B cell (primary cell): ENCODE results near the gene GPR137B. TPM values are rescaled to one million over a fixed set of nuclear protein-coding genes. Genes with fewer than 3 reads are reported as not detected.

Experiments
- ATAC-seq: fragments of 200-7000 bp; cut with Tn5 transposase; one replicate; pipeline ENCODE4 v1.10.0; 2021; ENCODE audit warnings: low read depth, mild to moderate bottlenecking, moderate number of reproducible peaks, moderate library complexity
- CTCF ChIA-PET: fragments of 350-600 bp; sonication (Branson Sonifier 250); formaldehyde crosslinking; loops from one replicate; lab custom pipeline; 2021; ENCODE audit warnings: antibody characterized with exemption, inconsistent platforms; lab: Charles Lee
- POLR2A ChIA-PET: fragments of 350-600 bp; sonication (Branson Sonifier 250); formaldehyde crosslinking; loops from one replicate; lab custom pipeline; 2021; ENCODE audit warnings: antibody characterized with exemption; lab: Charles Lee
- DNase-seq: peaks from one replicate; pipeline ENCODE4 v3.0.0; 2013
- H2AFZ ChIP-seq: 2 replicates; pipeline ENCODE4 v1.6.1; 2012; ENCODE audit warnings: mild to moderate bottlenecking, low read depth, low read length; ENCODE audit not compliant: insufficient read depth, poor library complexity, severe bottlenecking
- H3K27ac ChIP-seq, 2 donors: 1 replicate in 1 of 2; 2 replicates in 1 of 2; pipeline ENCODE4 v1.5.1; 2012 to 2013; ENCODE audit warnings: low read length in 2 of 2, mild to moderate bottlenecking in 2 of 2, moderate library complexity in 1 of 2
- H3K27me3 ChIP-seq, 4 experiments: fragments of 200-600 bp in 1 of 4; sonication (generic) in 1 of 4; replicated peaks in 1 of 4; 1 replicate in 2 of 4; 2 replicates in 2 of 4; pipeline versions ENCODE4 v1.6.1 to v1.7.0; 2013 to 2016; ENCODE audit warnings: low read length in 3 of 4, mild to moderate bottlenecking in 2 of 4, mixed read lengths in 1 of 4, moderate library complexity in 1 of 4; ENCODE audit not compliant: insufficient read depth in 4 of 4, control insufficient read depth in 3 of 4; ENCODE audit errors: control extremely low read depth in 1 of 4
- H3K36me3 ChIP-seq, 2 experiments: replicated peaks in 1 of 2; 1 replicate in 1 of 2; 2 replicates in 1 of 2; pipeline versions ENCODE4 v1.6.1 to v1.7.1; 2013; ENCODE audit warnings: low read length in 1 of 2; ENCODE audit not compliant: insufficient read depth in 2 of 2, control insufficient read depth in 1 of 2; ENCODE audit errors: control extremely low read depth in 1 of 2, extremely low read depth in 1 of 2
- H3K4me1 ChIP-seq, 2 donors: fragments of 200-600 bp in 1 of 2; sonication (generic) in 1 of 2; 1 replicate in 1 of 2; 2 replicates in 1 of 2; pipeline versions ENCODE4 v1.5.1 to v1.6.1; 2013 to 2017; ENCODE audit warnings: low read length in 2 of 2; ENCODE audit not compliant: control insufficient read depth in 2 of 2, insufficient read depth in 2 of 2
- H3K4me2 ChIP-seq: replicated peaks from 2 replicates; pipeline ENCODE3; 2012; ENCODE audit warnings: mild to moderate bottlenecking, low read depth, low read length; ENCODE audit not compliant: poor library complexity, severe bottlenecking
- H3K4me3 ChIP-seq, 5 experiments: fragments of 200-600 bp in 1 of 5; sonication (generic) in 1 of 5; 1 replicate in 3 of 5; 2 replicates in 2 of 5; pipeline versions ENCODE4 v1.5.1 to v1.7.0; 2011 to 2016; ENCODE audit warnings: low read length in 4 of 5, mild to moderate bottlenecking in 4 of 5, low read depth in 2 of 5, control low read depth in 1 of 5, moderate library complexity in 1 of 5; ENCODE audit not compliant: insufficient read depth in 1 of 5; ENCODE audit errors: control extremely low read depth in 1 of 5, extremely low read depth in 1 of 5
- H3K79me2 ChIP-seq: fragments of 200-600 bp; sonication (generic); one replicate; pipeline ENCODE4 v1.6.0; 2016; ENCODE audit warnings: low read length; ENCODE audit not compliant: control insufficient read depth, insufficient read depth
- H3K9ac ChIP-seq: fragments of 200-600 bp; sonication (generic); 2 replicates; pipeline ENCODE4 v1.6.1; 2017; ENCODE audit warnings: mild to moderate bottlenecking, low read length, moderate library complexity
- H3K9me3 ChIP-seq, 3 donors: one replicate each; pipeline versions ENCODE4 v1.6.1 to v1.7.1; 2013; ENCODE audit warnings: low read length in 2 of 3; ENCODE audit not compliant: control insufficient read depth in 2 of 3, insufficient read depth in 1 of 3; ENCODE audit errors: control extremely low read depth in 1 of 3
- H4K20me1 ChIP-seq: 2 replicates; pipeline ENCODE4 v1.6.0; 2012; ENCODE audit warnings: mild to moderate bottlenecking, low read length; ENCODE audit not compliant: insufficient read depth, control insufficient read depth, poor library complexity, severe bottlenecking
- H3K27ac Mint-ChIP-seq: one replicate; pipeline ENCODE4 v1.8.0; 2021; ENCODE audit warnings: mixed read lengths
- H3K27me3 Mint-ChIP-seq: one replicate; pipeline ENCODE4 v1.8.0; 2021; ENCODE audit warnings: mixed read lengths
- H3K4me1 Mint-ChIP-seq: one replicate; pipeline ENCODE4 v1.8.0; 2021; ENCODE audit warnings: mixed read lengths
- H3K4me3 Mint-ChIP-seq: one replicate; pipeline ENCODE4 v1.8.0; 2021; ENCODE audit warnings: mixed read lengths
- H3K9me3 Mint-ChIP-seq: one replicate; pipeline ENCODE4 v1.8.0; 2022; ENCODE audit warnings: mixed read lengths; ENCODE audit not compliant: insufficient read depth
- CTCF ChIP-seq: fragments of 200-600 bp; IDR thresholded peaks from one replicate; pipeline ENCODE4 v1.8.0; 2022; ENCODE audit warnings: antibody characterized with exemption, mild to moderate bottlenecking
- EZH2 ChIP-seq: IDR thresholded peaks from 2 replicates; pipeline ENCODE4 v1.6.1; 2012; ENCODE audit warnings: borderline replicate concordance, low read depth, mild to moderate bottlenecking, moderate library complexity, low read length; ENCODE audit not compliant: insufficient read depth, poor library complexity, severe bottlenecking
- WGBS: methylation state at CpG from one replicate; pipeline ENCODE4 v1.1.5; 2013; ENCODE audit warnings: missing lambda C conversion rate; ENCODE audit not compliant: insufficient coverage; 5-methylcytosine and 5-hydroxymethylcytosine counted together
- intact Hi-C: fragments of 100-400 bp; cut with micrococcal nuclease; formaldehyde crosslinking; loops from one replicate; pipeline ENCODE4 v1.10.0; 2022
- polyA plus RNA-seq: library from polyadenylated mRNA; depleted of rRNA; stranded (reverse); fragments of >200 nt; gene quantifications from 2 replicates; pipeline ENCODE4 v1.2.3, GENCODE V29; 2012
- total RNA-seq, 2 donors: library from RNA; stranded (reverse); fragments of 120-200 nt in 1 of 2; gene quantifications; 1 replicate in 1 of 2; 2 replicates in 1 of 2; pipeline versions ENCODE4 v1.2.3 to v1.2.4, GENCODE V29; 2013 to 2022

The GPR137B gene
- total and polyA plus RNA-seq, 2 donors (not counting 1 experiment from before 2014, with no cell fraction given), result 1.5 to 11.8 TPM

- CTCF ChIA-PET, result no interaction called here
Measured at GRCh38 chr1:236173174-236173767, 30.9 kb downstream of the GPR137B start.

More at GRCh38 chr1:236173174-236173767, 30.9 kb downstream of the GPR137B start:
- no peak for DNase-seq
- POLR2A ChIA-PET, result no interaction called here
- no peaks in the 10 kb centered on the region for H4K20me1 ChIP-seq
- Mint-ChIP-seq H3K4me1 (peaks cover 12% of the 10 kb centered on the region), H3K27me3 (no peaks in the 10 kb centered on the region), H3K9me3 (peaks cover 2% of the 10 kb centered on the region), H3K27ac (no peak overlapping the region), H3K4me3 (no peak overlapping the region)
- peaks cover 0 to 7% of the 10 kb centered on the region in 2 donors for H3K4me1 ChIP-seq
- H3K27ac ChIP-seq, result no peak overlapping the region
- ATAC-seq, result no peak
- no peak for TF ChIP-seq EZH2
- no peak for TF ChIP-seq CTCF
- no peaks in the 10 kb centered on the region for H3K79me2 ChIP-seq
- H3K4me3 ChIP-seq, result no peak overlapping the region
- intact Hi-C loops, result no loop called here
- no peaks in the 10 kb centered on the region for H3K36me3 ChIP-seq
- no peak overlapping the region for H2AFZ ChIP-seq
- no peaks in the 10 kb centered on the region for H3K27me3 ChIP-seq
- no peak overlapping the region for H3K9ac ChIP-seq
- WGBS, result 100% methylated on average over 4 of the region's 5 CpGs
- no peak overlapping the region for H3K4me2 ChIP-seq
- peaks cover 0 to 9% (median 0%) of the 10 kb centered on the region in 3 donors for H3K9me3 ChIP-seq
